Upper lobe of left lung (tissue), 6 donors: ENCODE results near the gene CARD16. TPM values are rescaled to one million over a fixed set of nuclear protein-coding genes. Genes with fewer than 3 reads are reported as not detected.

Experiments used
- ATAC-seq, 2 donors: fragments of 200-7000 bp; cut with Tn5 transposase; one replicate each; pipeline ENCODE4 v1.9.1; 2022; ENCODE audit warnings: mild to moderate bottlenecking in 2 of 2, moderate library complexity in 2 of 2; ENCODE audit not compliant: low FRiP score in 2 of 2
- DNase-seq, 2 donors: peaks; one replicate each; pipeline ENCODE4 v3.0.0-alpha.2; 2019 to 2020
- H3K27ac ChIP-seq, 4 donors: fragments of 200-600 bp; sonication (generic); one replicate each; pipeline ENCODE4 v1.5.1; 2016 to 2019
- H3K27me3 ChIP-seq, 4 donors: fragments of 200-600 bp; sonication (generic); one replicate each; pipeline ENCODE4 v1.5.1; 2017 to 2019
- H3K36me3 ChIP-seq, 4 donors: fragments of 200-600 bp; sonication (generic); one replicate each; pipeline ENCODE4 v1.5.1; 2016 to 2019
- H3K4me1 ChIP-seq, 4 donors: fragments of 200-600 bp; sonication (generic); one replicate each; pipeline ENCODE4 v1.5.1; 2018 to 2019
- H3K4me3 ChIP-seq, 4 donors: fragments of 200-600 bp; sonication (generic); one replicate each; pipeline ENCODE4 v1.5.1; 2017 to 2019; ENCODE audit warnings: mild to moderate bottlenecking in 2 of 4, moderate library complexity in 1 of 4
- H3K9me3 ChIP-seq, 4 donors: fragments of 200-600 bp; sonication (generic); one replicate each; pipeline ENCODE4 v1.5.1; 2018 to 2019
- CTCF ChIP-seq, 6 experiments: fragments of 450-650 bp in 4 of 6; fragments of 200-600 bp in 2 of 6; sonication (generic) in 2 of 6; IDR thresholded peaks; one replicate each; pipeline ENCODE4 v1.5.1; 2016 to 2019; ENCODE audit warnings: antibody characterized with exemption in 6 of 6
- EP300 ChIP-seq, 4 donors: sonication (generic); formaldehyde crosslinking; IDR thresholded peaks; one replicate each; pipeline ENCODE4 v1.5.1; 2017; ENCODE audit warnings: antibody characterized with exemption in 4 of 4, control low read depth in 2 of 4
- POLR2A ChIP-seq, 4 donors: fragments of 450-650 bp; IDR thresholded peaks; one replicate each; pipeline ENCODE4 v1.5.1; 2016 to 2017; ENCODE audit warnings: antibody characterized with exemption in 4 of 4, mild to moderate bottlenecking in 2 of 4
- POLR2AphosphoS5 ChIP-seq, 2 donors: sonication (generic); formaldehyde crosslinking; IDR thresholded peaks; one replicate each; pipeline ENCODE4 v1.5.1; 2017; ENCODE audit warnings: antibody characterized with exemption in 2 of 2
- WGBS, 2 donors: methylation state at CpG; one replicate each; pipeline ENCODE4 v1.1.5; 2017 to 2018; 5-methylcytosine and 5-hydroxymethylcytosine counted together
- total RNA-seq, 6 donors: library from RNA; depleted of rRNA in 4 of 6; stranded (reverse); fragments of >200 nt in 4 of 6; gene quantifications; one replicate each; pipeline versions ENCODE4 v1.1.0 to v1.2.1, GENCODE V29; 2016 to 2021
- donor health status: DM: no; HTN: no; CAD: no; lungs with moderate emphysema.
- donor health status: DM: no; HTN: yes; CAD: no; lungs with severe emphysema.

CARD16 gene
- total RNA-seq, 6 donors from 2014 or later = 5.2 to 79.3 (median 17.3) TPM

- Histone ChIP-seq H3K27me3 (no peaks in the 10 kb centered on the region), H3K4me1 (peaks cover 3 to 15% (median 12%) of the 10 kb centered on the region in 4 donors), H3K9me3 (no peaks in the 10 kb centered on the region), H3K27ac (no peak overlapping the region), H3K36me3 (peaks cover 5 to 56% (median 24%) of the 10 kb centered on the region in 4 donors), H3K4me3 (no peak overlapping the region)
- no peak for TF ChIP-seq EP300 (IDR thresholded peaks at IDR 0.05)
- no peak for TF ChIP-seq POLR2AphosphoS5 (IDR thresholded peaks at IDR 0.05)
- no peak for TF ChIP-seq CTCF (IDR thresholded peaks at IDR 0.05)
- no peak for TF ChIP-seq POLR2A (IDR thresholded peaks at IDR 0.05)
- no peak for ATAC-seq
- no peak for DNase-seq
- WGBS, 2 donors = 67 to 73% methylated on average over 3 of the region's 3 CpGs
Measured at GRCh38 chr11:105027678-105028077, 17.5 kb downstream of the CARD16 start.

DNA sequence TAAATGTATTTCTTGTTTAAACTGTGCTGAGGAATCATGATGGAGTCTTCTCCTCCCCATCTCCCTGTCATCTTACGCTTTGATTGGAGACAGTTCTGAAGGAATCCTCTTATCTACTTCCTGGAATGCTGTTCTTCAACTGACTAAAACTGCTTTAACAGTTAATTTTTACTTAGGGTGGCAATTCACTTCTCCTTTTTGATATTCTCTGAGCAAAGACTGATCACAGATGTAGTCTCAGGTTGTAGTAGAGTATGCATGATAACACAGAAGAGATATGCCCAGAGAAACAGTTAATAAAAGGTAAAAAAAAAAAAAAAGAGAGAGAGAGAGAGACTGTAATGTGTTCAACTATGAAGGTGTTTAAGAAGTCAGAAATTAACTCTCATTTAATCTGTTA is 20.7 kb downstream of the CARD16 start:
- Histone ChIP-seq H3K36me3 (peaks cover 0 to 39% (median 9%) of the 10 kb centered on the region in 4 donors), H3K9me3 (no peaks in the 10 kb centered on the region), H3K27me3 (no peaks in the 10 kb centered on the region), H3K4me3 (no peak overlapping the region), H3K27ac (no peak overlapping the region), H3K4me1 (peaks cover 0 to 8% (median 5%) of the 10 kb centered on the region in 4 donors)
- no peak for TF ChIP-seq POLR2AphosphoS5 (IDR thresholded peaks at IDR 0.05)
- no peak for TF ChIP-seq CTCF (IDR thresholded peaks at IDR 0.05)
- TF ChIP-seq POLR2A (IDR thresholded peaks at IDR 0.05) = no peak
- TF ChIP-seq EP300 (IDR thresholded peaks at IDR 0.05) = no peak
- DNase-seq (no peak), ATAC-seq (no peak)
- WGBS, 2 donors = 62 to 64% methylated on average over 1 of the region's 1 CpG

- ATAC-seq = peak in 1 of 2 donors; percentile 70
- Histone ChIP-seq H3K4me1 (peaks cover 0 to 8% (median 5%) of the 10 kb centered on the region in 4 donors), H3K4me3 (no peak within 1 kb of the TSS), H3K27me3 (no peaks in the 10 kb centered on the region), H3K9me3 (no peaks in the 10 kb centered on the region), H3K36me3 (peaks cover 0 to 26% (median 9%) of the 10 kb centered on the region in 4 donors), H3K27ac (peak within 1 kb of the TSS in 1 of 4 donors; percentile 26)
- no peak for TF ChIP-seq POLR2A (IDR thresholded peaks at IDR 0.05)
- TF ChIP-seq POLR2AphosphoS5 (IDR thresholded peaks at IDR 0.05) = no peak
- TF ChIP-seq EP300 (IDR thresholded peaks at IDR 0.05) = no peak
- TF ChIP-seq CTCF (IDR thresholded peaks at IDR 0.05) = no peak
- no peak for DNase-seq
Measured at GRCh38 chr11:105023003-105023402, 22.1 kb downstream of the CARD16 start, which contains the start of gene CASP5. CASP5 (minus strand) TSS chr11:105023168; CDS start chr11:105023136, 32 bp downstream.

GRCh38 chr11:105022527-105022926 is 22.6 kb downstream of the CARD16 start:
- peak overlapping the region in 1 of 4 donors; percentile 26 for H3K27ac ChIP-seq
- WGBS, 2 donors = 33 to 64% methylated on average over 2 of the region's 2 CpGs
- TF ChIP-seq POLR2A (IDR thresholded peaks at IDR 0.05) = no peak
- TF ChIP-seq CTCF (IDR thresholded peaks at IDR 0.05) = no peak
- TF ChIP-seq POLR2AphosphoS5 (IDR thresholded peaks at IDR 0.05) = no peak
- TF ChIP-seq EP300 (IDR thresholded peaks at IDR 0.05) = no peak
- H3K36me3 ChIP-seq = peaks cover 0 to 22% (median 9%) of the 10 kb centered on the region in 4 donors
- no peak for DNase-seq
- peaks cover 0 to 8% (median 5%) of the 10 kb centered on the region in 4 donors for H3K4me1 ChIP-seq
- no peaks in the 10 kb centered on the region for H3K27me3 ChIP-seq
- H3K9me3 ChIP-seq = no peaks in the 10 kb centered on the region
- H3K4me3 ChIP-seq = no peak overlapping the region
- no peak for ATAC-seq

DNA sequence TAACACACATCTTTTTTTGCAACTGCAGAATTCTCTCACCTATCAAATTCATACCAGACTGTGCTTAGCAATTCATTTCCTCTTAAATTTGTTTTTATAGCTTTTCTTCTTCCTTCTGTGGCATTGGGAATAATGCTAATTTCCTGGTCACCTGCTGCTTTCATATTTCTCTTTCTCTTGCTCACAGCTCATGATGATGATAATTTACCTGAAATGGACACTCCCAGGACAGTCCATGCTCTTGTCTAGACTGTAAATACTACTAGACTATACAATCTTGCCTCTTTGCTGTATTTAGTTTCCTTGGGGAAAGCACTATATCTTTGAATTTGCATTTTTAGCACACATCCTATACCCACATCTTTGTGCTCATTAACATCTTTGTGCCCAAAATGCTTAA is 37.7 kb downstream of the CARD16 start:
- TF ChIP-seq POLR2AphosphoS5 (IDR thresholded peaks at IDR 0.05) (no peak), EP300 (IDR thresholded peaks at IDR 0.05) (no peak), CTCF (IDR thresholded peaks at IDR 0.05) (no peak), POLR2A (IDR thresholded peaks at IDR 0.05) (no peak)
- H3K36me3 ChIP-seq = no peaks in the 10 kb centered on the region
- H3K27ac ChIP-seq = no peak overlapping the region
- H3K4me3 ChIP-seq = no peak overlapping the region
- no peaks in the 10 kb centered on the region for H3K9me3 ChIP-seq
- no peaks in the 10 kb centered on the region for H3K27me3 ChIP-seq
- peaks cover 0 to 7% (median 0%) of the 10 kb centered on the region in 4 donors for H3K4me1 ChIP-seq
- no peak for ATAC-seq
- no peak for DNase-seq
